Measurements from ENCODE around the gene RAB27A. TPM values are rescaled to one million over a fixed set of nuclear protein-coding genes. Genes with fewer than 3 reads are reported as not detected.
A peak's percentile ranks its signal among the peaks of the same experiment; 100 is the strongest.

The RAB27A gene
- total RNA-seq, 2 experiments from 2014 or later = 122 to 125 TPM

DNA sequence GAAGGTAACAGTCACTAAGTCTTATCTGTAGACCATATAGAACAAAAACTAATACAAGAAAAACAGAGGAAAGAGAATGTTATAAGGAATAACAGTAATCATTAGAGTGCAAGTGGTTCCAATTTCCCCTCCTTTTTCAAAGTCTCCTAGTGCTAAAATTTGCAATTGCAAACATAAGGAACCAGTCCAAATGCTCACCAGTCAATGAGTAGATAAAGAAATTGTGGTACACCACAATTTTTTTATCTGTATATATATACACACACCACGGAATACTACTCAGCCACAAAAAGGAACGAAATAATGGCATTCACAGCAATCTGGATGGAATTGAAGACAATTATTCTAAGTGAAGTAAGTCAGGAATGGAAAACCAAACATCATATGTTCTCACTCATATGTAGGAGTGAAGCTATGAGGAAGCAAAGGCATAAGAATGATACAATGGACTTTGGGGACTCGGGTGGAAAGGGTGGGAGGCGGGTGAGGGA is 54.0 kb downstream of the RAB27A start:
- POLR2A ChIA-PET = no interaction called here
- CTCF ChIA-PET = no interaction called here
- no peaks in the 10 kb centered on the region for H3K9me3 Mint-ChIP-seq

DNA sequence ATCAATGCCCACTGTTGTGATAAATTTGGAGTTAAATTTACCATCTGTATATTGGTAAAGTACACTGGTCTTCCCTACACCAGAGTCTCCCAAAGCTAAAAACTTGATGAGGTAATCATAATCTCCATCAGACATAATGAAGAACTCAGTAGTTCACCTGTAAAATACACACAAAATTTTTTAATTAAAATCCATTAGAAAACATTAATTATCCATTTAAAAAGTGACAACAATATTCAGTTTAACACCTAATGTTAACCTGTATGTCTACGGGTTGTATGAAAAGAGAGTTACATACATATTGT is 54.9 kb downstream of the RAB27A start:
- no peak for DNase-seq
- H3K36me3 Mint-ChIP-seq (ENCODE audit: low read depth) = peaks cover 63% of the 10 kb centered on the region
- ATAC-seq = no peak
- H3K4me3 Mint-ChIP-seq = no peak overlapping the region
- TF ChIP-seq, protein P1, sequence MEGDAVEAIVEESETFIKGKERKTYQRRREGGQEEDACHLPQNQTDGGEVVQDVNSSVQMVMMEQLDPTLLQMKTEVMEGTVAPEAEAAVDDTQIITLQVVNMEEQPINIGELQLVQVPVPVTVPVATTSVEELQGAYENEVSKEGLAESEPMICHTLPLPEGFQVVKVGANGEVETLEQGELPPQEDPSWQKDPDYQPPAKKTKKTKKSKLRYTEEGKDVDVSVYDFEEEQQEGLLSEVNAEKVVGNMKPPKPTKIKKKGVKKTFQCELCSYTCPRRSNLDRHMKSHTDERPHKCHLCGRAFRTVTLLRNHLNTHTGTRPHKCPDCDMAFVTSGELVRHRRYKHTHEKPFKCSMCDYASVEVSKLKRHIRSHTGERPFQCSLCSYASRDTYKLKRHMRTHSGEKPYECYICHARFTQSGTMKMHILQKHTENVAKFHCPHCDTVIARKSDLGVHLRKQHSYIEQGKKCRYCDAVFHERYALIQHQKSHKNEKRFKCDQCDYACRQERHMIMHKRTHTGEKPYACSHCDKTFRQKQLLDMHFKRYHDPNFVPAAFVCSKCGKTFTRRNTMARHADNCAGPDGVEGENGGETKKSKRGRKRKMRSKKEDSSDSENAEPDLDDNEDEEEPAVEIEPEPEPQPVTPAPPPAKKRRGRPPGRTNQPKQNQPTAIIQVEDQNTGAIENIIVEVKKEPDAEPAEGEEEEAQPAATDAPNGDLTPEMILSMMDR (IDR thresholded peaks at IDR 0.05) = no peak
- H3K27ac Mint-ChIP-seq = no peak overlapping the region
- no peaks in the 10 kb centered on the region for H3K9me3 Mint-ChIP-seq
- ChIA-PET CTCF (no interaction called here), POLR2A (no interaction called here)
- intact Hi-C loops (cut with micrococcal nuclease) = no loop called here
- H3K27me3 Mint-ChIP-seq = no peaks in the 10 kb centered on the region
- H3K4me1 Mint-ChIP-seq (ENCODE audit: low read depth) = peaks cover 61% of the 10 kb centered on the region

More for the DNA sequence above, 54.0 kb downstream of the RAB27A start:
- Mint-ChIP-seq H3K36me3 (ENCODE audit: low read depth) (peaks cover 60% of the 10 kb centered on the region), H3K27me3 (no peaks in the 10 kb centered on the region), H3K27ac (peak overlapping the region; percentile 77), H3K4me3 (peak overlapping the region; percentile 49), H3K4me1 (ENCODE audit: low read depth) (peaks cover 63% of the 10 kb centered on the region)
- ATAC-seq (no peak), DNase-seq (no peak)
- intact Hi-C loops (cut with micrococcal nuclease) = no loop called here
- TF ChIP-seq, protein P1 (IDR thresholded peaks at IDR 0.05) = no peak

DNA sequence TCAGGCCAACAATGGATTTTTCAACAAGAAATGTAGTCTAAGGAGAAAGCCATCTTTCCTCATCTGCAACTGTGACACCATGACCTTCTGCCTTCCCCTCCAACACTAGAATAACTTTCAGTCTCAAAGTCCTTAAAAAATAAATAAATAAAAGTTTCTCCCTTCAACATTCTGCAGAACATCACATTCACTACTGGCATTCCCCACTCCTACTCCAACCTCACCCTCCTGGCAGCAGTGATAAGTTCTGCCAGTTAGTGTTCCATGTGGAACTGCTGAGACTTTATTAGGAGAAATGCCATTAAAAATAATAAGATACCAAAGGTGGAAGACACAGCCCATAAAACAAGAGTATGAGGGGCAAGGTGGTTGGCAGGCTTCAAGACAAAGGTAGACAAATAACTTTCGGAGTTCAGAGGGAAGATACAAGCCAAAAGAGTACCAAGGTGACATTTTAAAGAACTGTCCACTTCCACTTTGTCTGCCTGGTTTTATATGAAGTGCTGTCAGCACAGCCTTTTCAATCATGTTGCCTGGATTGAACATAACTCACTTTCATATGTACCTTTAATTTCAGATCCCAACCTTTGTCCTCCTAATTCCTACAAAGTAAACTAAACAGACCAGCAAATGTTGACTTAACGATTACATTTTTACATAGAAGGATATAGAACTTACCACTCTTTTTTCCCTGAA is 55.4 kb downstream of the RAB27A start:
- ChIA-PET POLR2A (no interaction called here), CTCF (no interaction called here)
- peaks cover 58% of the 10 kb centered on the region for H3K4me1 Mint-ChIP-seq (ENCODE audit: low read depth)
- H3K27ac Mint-ChIP-seq = no peak overlapping the region
- peak overlapping the region; percentile 24 for H3K4me3 Mint-ChIP-seq
- H3K9me3 Mint-ChIP-seq = no peaks in the 10 kb centered on the region
- TF ChIP-seq, protein P1 (IDR thresholded peaks at IDR 0.05) = no peak
- DNase-seq (no peak), ATAC-seq (no peak)
- intact Hi-C loops (cut with micrococcal nuclease) = no loop called here
- no peaks in the 10 kb centered on the region for H3K27me3 Mint-ChIP-seq
- H3K36me3 Mint-ChIP-seq (ENCODE audit: low read depth) = peaks cover 64% of the 10 kb centered on the region

DNA sequence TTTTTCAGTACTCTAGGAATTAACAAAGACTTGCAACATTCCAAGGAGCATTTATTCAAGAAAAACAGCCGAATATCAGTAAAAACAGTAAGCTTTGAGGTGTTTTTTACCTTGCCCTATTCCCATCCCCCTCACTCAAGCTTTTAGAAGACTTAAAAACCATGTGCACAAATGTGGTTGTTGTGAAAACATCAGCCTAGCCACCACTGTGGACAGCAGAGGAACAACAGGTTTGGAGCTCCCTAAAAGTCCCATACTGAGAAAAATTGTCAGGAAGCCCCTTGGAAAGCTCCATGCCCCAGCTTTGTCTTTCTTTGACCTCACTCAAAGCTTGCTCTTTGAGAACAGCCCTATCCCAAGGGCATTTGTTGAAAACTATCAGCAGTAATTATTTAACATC is 58.2 kb downstream of the RAB27A start:
- Mint-ChIP-seq H3K9me3 (no peaks in the 10 kb centered on the region), H3K27me3 (no peaks in the 10 kb centered on the region), H3K27ac (peak overlapping the region; percentile 34), H3K36me3 (ENCODE audit: low read depth) (peaks cover 59% of the 10 kb centered on the region), H3K4me1 (ENCODE audit: low read depth) (peaks cover 36% of the 10 kb centered on the region), H3K4me3 (no peak overlapping the region)
- intact Hi-C loops (cut with micrococcal nuclease) = no loop called here
- DNase-seq = no peak
- POLR2A ChIA-PET = interaction anchor here (1.3 kb wide), 1 partner anchor 16 kb away, joined by 3 read pairs; no protein-coding TSS in a partner anchor
- CTCF ChIA-PET = interaction anchor here (0.7 to 1.5 kb wide), 3 partner anchors 10 to 59 kb away, joined by 3 to 5 read pairs (median 4); no protein-coding TSS in a partner anchor
- ATAC-seq = no peak
- TF ChIP-seq, protein P1 (IDR thresholded peaks at IDR 0.05) = no peak

DNA sequence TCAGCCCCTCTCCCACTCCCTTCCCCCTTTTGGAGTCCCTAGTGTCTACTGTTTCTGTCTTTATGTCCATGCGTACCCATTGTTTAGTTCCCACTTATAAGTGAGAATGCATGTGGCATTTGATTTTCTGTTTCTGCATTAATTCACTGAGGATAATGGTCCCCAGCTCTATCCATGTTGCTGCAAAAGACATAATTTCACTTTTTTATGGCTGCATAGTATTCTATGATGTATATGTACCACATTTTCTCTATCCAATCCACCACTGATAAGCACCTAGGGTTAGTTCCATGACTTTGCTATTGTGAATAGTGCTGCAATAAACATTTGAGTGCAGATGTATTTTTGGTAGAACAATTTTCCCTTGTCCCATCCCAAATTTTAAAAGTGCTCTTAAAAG is 58.7 kb downstream of the RAB27A start:
- H3K4me3 Mint-ChIP-seq = no peak overlapping the region
- ATAC-seq = no peak
- no peaks in the 10 kb centered on the region for H3K9me3 Mint-ChIP-seq
- DNase-seq = no peak
- H3K27me3 Mint-ChIP-seq = no peaks in the 10 kb centered on the region
- peaks cover 38% of the 10 kb centered on the region for H3K4me1 Mint-ChIP-seq (ENCODE audit: low read depth)
- peak overlapping the region; percentile 29 for H3K27ac Mint-ChIP-seq
- ChIA-PET POLR2A (no interaction called here), CTCF (no interaction called here)
- peaks cover 60% of the 10 kb centered on the region for H3K36me3 Mint-ChIP-seq (ENCODE audit: low read depth)
- intact Hi-C loops (cut with micrococcal nuclease) = no loop called here
- TF ChIP-seq, protein P1 (IDR thresholded peaks at IDR 0.05) = no peak
